ENCODE results near the gene ATF3.
A peak's percentile ranks its signal among the peaks of the same experiment; 100 is the strongest.

Gene ATF3

GRCh38 chr1:212608959-212609700 lies 569 bp downstream of the ATF3 start:
- peak; percentile 82 for DNase-seq

- DNase-seq: no peak
Measured at GRCh38 chr1:212609701-212610574, 1.4 kb downstream of the ATF3 start.

- no peak for DNase-seq
Measured at GRCh38 chr1:212610575-212610967, 2.0 kb downstream of the ATF3 start.

- DNase-seq: no peak
Measured at GRCh38 chr1:212611000-212611948, 2.7 kb downstream of the ATF3 start.

- no peak for DNase-seq
Measured at GRCh38 chr1:212612041-212612961, 3.7 kb downstream of the ATF3 start.

- no peak for DNase-seq
Measured at GRCh38 chr1:212613440-212614335, 5.1 kb downstream of the ATF3 start.

- no peak for DNase-seq
Measured at GRCh38 chr1:212614453-212615200, 6.1 kb downstream of the ATF3 start.

- DNase-seq: no peak
Measured at GRCh38 chr1:212615201-212615470, 6.6 kb downstream of the ATF3 start.

- DNase-seq: no peak
Measured at GRCh38 chr1:212618466-212619210, 10.1 kb downstream of the ATF3 start.

- no peak for DNase-seq
Measured at GRCh38 chr1:212620293-212620692, 11.7 kb downstream of the ATF3 start.

- no peak for DNase-seq
Measured at GRCh38 chr1:212621043-212621948, 12.7 kb downstream of the ATF3 start.

- DNase-seq: no peak
Measured at GRCh38 chr1:212621949-212622305, 13.4 kb downstream of the ATF3 start.

GRCh38 chr1:212622467-212622866 lies 13.9 kb downstream of the ATF3 start:
- no peak for DNase-seq

GRCh38 chr1:212622906-212623305 lies 14.3 kb downstream of the ATF3 start:
- DNase-seq: no peak

GRCh38 chr1:212623603-212624002 lies 15.0 kb downstream of the ATF3 start:
- no peak for DNase-seq

- no peak for DNase-seq
Measured at GRCh38 chr1:212624976-212625501, 16.5 kb downstream of the ATF3 start.

- no peak for DNase-seq
Measured at GRCh38 chr1:212625781-212626450, 17.4 kb downstream of the ATF3 start.

Data from right kidney (tissue), 1 donor.